Ectodermal cell (in vitro differentiated cells): ENCODE results near the gene FAM200C.

Experiments used
- H3K27ac ChIP-seq: 2 replicates; pipeline ENCODE4 v1.7.0; 2013; ENCODE audit warnings: mild to moderate bottlenecking, low read depth, low read length; ENCODE audit not compliant: insufficient read depth, poor library complexity, severe bottlenecking
- H3K27me3 ChIP-seq: 2 replicates; pipeline ENCODE4 v1.7.0; 2013; ENCODE audit warnings: mild to moderate bottlenecking, low read length; ENCODE audit not compliant: insufficient read depth, control insufficient read depth, poor library complexity, severe bottlenecking
- H3K36me3 ChIP-seq: one replicate; pipeline ENCODE4 v1.7.0; 2013; ENCODE audit warnings: low read length; ENCODE audit not compliant: control insufficient read depth, insufficient read depth
- H3K4me1 ChIP-seq: one replicate; pipeline ENCODE4 v1.7.0; 2013; ENCODE audit warnings: low read length; ENCODE audit not compliant: control insufficient read depth, insufficient read depth
- H3K4me3 ChIP-seq: 2 replicates; pipeline ENCODE4 v1.7.0; 2013; ENCODE audit warnings: low read depth, low read length, control low read depth; ENCODE audit not compliant: insufficient read depth
- H3K9me3 ChIP-seq: 2 replicates; pipeline ENCODE4 v1.7.0; 2013; ENCODE audit warnings: mild to moderate bottlenecking, low read length, moderate library complexity; ENCODE audit not compliant: control insufficient read depth
- WGBS, 2 experiments: methylation state at CpG; one replicate each; pipeline ENCODE4 v1.1.7; 2013; ENCODE audit warnings: missing lambda C conversion rate in 2 of 2; 5-methylcytosine and 5-hydroxymethylcytosine counted together

FAM200C gene

GRCh38 chr5:160421625-160422258, 21.9 kb upstream of the FAM200C start, which contains the start of gene PTTG1:
TSS of gene PTTG1 (plus strand) at chr5:160421855. CDS start at chr5:160422313, 458 bp downstream.
- H3K4me1 ChIP-seq, result peaks cover 13% of the 10 kb centered on the region
- no peaks in the 10 kb centered on the region for H3K27me3 ChIP-seq
- peaks cover 5% of the 10 kb centered on the region for H3K36me3 ChIP-seq
- H3K9me3 ChIP-seq, result no peaks in the 10 kb centered on the region
- H3K27ac ChIP-seq, result no peak within 1 kb of the TSS
- peak within 1 kb of the TSS; percentile 66 for H3K4me3 ChIP-seq
- whole genome bisulfite sequencing, 2 experiments, result 0 to 1% methylated on average over 39 of the region's 39 CpGs

GRCh38 chr5:160420331-160420610, 20.4 kb upstream of the FAM200C start:
- Histone ChIP-seq H3K9me3 (no peaks in the 10 kb centered on the region), H3K27ac (no peak overlapping the region), H3K4me1 (peaks cover 13% of the 10 kb centered on the region), H3K27me3 (no peaks in the 10 kb centered on the region), H3K36me3 (peaks cover 5% of the 10 kb centered on the region), H3K4me3 (no peak overlapping the region)

- no peaks in the 10 kb centered on the region for H3K9me3 ChIP-seq
- H3K36me3 ChIP-seq, result peaks cover 5% of the 10 kb centered on the region
- 60 to 67% methylated on average over 7 to 8 of the region's 11 CpGs for WGBS, 2 experiments
- H3K4me3 ChIP-seq, result peak overlapping the region; percentile 93
- H3K27me3 ChIP-seq, result no peaks in the 10 kb centered on the region
- H3K4me1 ChIP-seq, result peaks cover 13% of the 10 kb centered on the region
- H3K27ac ChIP-seq, result peak overlapping the region; percentile 18
These were observed 19.8 kb upstream of the FAM200C start for GRCh38 chr5:160419458-160420330.

GRCh38 chr5:160418561-160419457, 19.0 kb upstream of the FAM200C start, which contains the start of gene SLU7:
TSS of gene SLU7 (minus strand) at chr5:160419081. CDS start at chr5:160415294, 3,787 bp downstream.
- peaks cover 13% of the 10 kb centered on the region for H3K4me1 ChIP-seq
- peak within 1 kb of the TSS; percentile 93 for H3K4me3 ChIP-seq
- WGBS, 2 experiments, result 1% methylated on average over 48 of the region's 48 CpGs
- peak within 1 kb of the TSS; percentile 45 for H3K27ac ChIP-seq
- no peaks in the 10 kb centered on the region for H3K36me3 ChIP-seq
- H3K9me3 ChIP-seq, result no peaks in the 10 kb centered on the region
- H3K27me3 ChIP-seq, result no peaks in the 10 kb centered on the region

- Histone ChIP-seq H3K9me3 (no peaks in the 10 kb centered on the region), H3K36me3 (peaks cover 13% of the 10 kb centered on the region), H3K4me1 (peaks cover 8% of the 10 kb centered on the region), H3K27me3 (no peaks in the 10 kb centered on the region), H3K27ac (no peak overlapping the region), H3K4me3 (peak overlapping the region; percentile 88)
- WGBS, 2 experiments, result 83 to 95% methylated on average over 1 to 3 of the region's 4 CpGs
These were observed 1.0 kb downstream of the FAM200C start for GRCh38 chr5:160398806-160399205.

GRCh38 chr5:160397492-160397891, 2.4 kb downstream of the FAM200C start:
- WGBS, 2 experiments, result no CpG with 5 or more reads among the region's 1 CpG
- H3K4me3 ChIP-seq, result no peak overlapping the region
- H3K4me1 ChIP-seq, result peaks cover 8% of the 10 kb centered on the region
- H3K27ac ChIP-seq, result no peak overlapping the region
- H3K27me3 ChIP-seq, result no peaks in the 10 kb centered on the region
- H3K9me3 ChIP-seq, result no peaks in the 10 kb centered on the region
- peaks cover 4% of the 10 kb centered on the region for H3K36me3 ChIP-seq

GRCh38 chr5:160395111-160395510, 4.7 kb downstream of the FAM200C start:
- no peak overlapping the region for H3K27ac ChIP-seq
- no peaks in the 10 kb centered on the region for H3K9me3 ChIP-seq
- peaks cover 8% of the 10 kb centered on the region for H3K4me1 ChIP-seq
- no peaks in the 10 kb centered on the region for H3K36me3 ChIP-seq
- 96% methylated on average over 7 of the region's 7 CpGs for WGBS, 2 experiments
- H3K4me3 ChIP-seq, result no peak overlapping the region
- no peaks in the 10 kb centered on the region for H3K27me3 ChIP-seq

- Histone ChIP-seq H3K36me3 (no peaks in the 10 kb centered on the region), H3K27me3 (no peaks in the 10 kb centered on the region), H3K4me3 (no peak overlapping the region), H3K27ac (no peak overlapping the region), H3K9me3 (peaks cover 2% of the 10 kb centered on the region), H3K4me1 (no peaks in the 10 kb centered on the region)
- WGBS, 2 experiments, result 76 to 88% methylated on average over 8 of the region's 8 CpGs
These were observed 8.8 kb downstream of the FAM200C start for GRCh38 chr5:160390787-160391696.

- Histone ChIP-seq H3K27ac (no peak overlapping the region), H3K4me3 (no peak overlapping the region), H3K27me3 (no peaks in the 10 kb centered on the region), H3K4me1 (no peaks in the 10 kb centered on the region), H3K36me3 (no peaks in the 10 kb centered on the region), H3K9me3 (peaks cover 2% of the 10 kb centered on the region)
- WGBS, 2 experiments, result 100% methylated on average over 1 of the region's 1 CpG
These were observed 12.4 kb downstream of the FAM200C start for GRCh38 chr5:160387445-160387844.
